Measurements from ENCODE around the gene SCYL1. TPM values are rescaled to one million over a fixed set of nuclear protein-coding genes. Genes with fewer than 3 reads are reported as not detected.

The SCYL1 gene
- 39.1 and 41.8 TPM in 2 replicates for total RNA-seq (2014; rRNA removed; shearing (Covaris generic))

DNA sequence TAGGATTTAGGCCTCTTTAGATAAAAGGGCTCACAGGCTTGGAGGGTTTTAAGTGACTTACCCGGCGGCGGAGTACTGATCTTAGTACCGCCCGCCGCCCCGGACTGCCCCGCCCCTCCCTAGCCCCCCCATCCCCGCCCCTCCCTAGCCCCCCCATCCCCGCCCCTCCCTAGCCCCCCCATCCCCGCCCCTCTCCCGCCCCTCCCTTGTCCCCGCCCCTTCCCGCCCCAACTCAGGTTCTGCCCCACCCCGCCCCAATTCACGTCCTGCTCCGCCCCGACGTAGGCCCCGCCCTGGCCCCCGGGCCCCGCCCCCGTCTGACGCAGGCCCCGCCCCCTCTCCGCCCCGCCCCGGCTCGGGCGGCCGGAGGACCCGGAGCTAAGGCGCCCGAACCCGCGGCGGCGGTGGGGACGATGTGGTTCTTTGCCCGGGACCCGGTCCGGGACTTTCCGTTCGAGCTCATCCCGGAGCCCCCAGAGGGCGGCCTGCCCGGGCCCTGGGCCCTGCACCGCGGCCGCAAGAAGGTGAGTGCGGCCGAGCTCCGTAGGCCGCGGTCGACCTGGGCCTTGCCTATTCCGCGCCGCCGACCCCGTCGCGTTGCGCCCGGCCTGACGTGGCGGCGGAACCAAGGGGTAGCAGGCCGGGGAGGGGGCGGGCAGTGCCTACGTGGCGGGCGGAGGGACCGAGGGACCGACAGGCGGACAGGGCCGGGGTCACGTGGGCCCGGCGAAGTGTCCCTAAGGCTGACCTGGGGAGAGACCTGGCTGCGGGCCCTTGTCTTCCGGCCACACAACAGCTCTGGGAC lies at the start of gene SCYL1:
SCYL1 (plus strand) TSS at position 343 of the 805 bp plus-strand sequence; CDS start at position 414, 71 bp downstream.
- peak within 1 kb of the TSS; percentile 67 for H3K27ac ChIP-seq
- peaks cover 4% of the 10 kb centered on the region; the same call in 1 of the 2 replicates for H3K4me1 ChIP-seq
- no peaks in the 10 kb centered on the region for H3K27me3 ChIP-seq
- H3K9me3 ChIP-seq (replicated peaks): no peaks in the 10 kb centered on the region
- H3K36me3 ChIP-seq: no peaks in the 10 kb centered on the region
- DNase-seq: peak; percentile 67 to 80
- peak within 1 kb of the TSS; percentile 99 for H3K4me3 ChIP-seq

DNA sequence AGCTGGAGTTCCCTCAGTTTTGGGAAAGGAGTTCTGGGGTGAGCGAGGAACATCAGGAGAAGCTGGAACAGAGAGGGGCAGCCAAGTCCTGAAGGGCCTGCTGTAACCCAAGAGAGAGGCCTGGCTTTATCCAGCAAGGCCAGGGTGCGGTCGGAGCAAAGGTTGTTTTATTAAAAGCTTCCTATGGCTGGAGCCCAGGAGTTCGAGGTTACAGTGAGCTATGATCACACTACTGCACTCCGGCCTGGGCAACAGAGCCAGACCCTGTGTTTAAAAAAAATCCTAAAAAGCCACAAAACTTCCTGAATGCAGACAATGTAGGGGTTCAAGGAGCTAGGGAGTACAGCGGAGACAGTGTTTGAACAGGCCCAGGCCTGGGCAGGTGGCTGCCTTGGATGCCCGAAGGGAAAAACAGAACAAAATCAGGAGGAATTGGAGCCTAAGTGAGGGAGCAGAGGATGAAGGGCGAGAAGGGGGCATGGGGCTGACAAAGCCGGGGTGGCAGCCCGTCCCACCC lies 48.2 kb upstream of the SCYL1 start:
- DNase-seq: peak in 1 of 2 experiments; percentile 21
- H3K4me1 ChIP-seq: peaks cover 16% of the 10 kb centered on the region; the same call in 1 of the 2 replicates

DNA sequence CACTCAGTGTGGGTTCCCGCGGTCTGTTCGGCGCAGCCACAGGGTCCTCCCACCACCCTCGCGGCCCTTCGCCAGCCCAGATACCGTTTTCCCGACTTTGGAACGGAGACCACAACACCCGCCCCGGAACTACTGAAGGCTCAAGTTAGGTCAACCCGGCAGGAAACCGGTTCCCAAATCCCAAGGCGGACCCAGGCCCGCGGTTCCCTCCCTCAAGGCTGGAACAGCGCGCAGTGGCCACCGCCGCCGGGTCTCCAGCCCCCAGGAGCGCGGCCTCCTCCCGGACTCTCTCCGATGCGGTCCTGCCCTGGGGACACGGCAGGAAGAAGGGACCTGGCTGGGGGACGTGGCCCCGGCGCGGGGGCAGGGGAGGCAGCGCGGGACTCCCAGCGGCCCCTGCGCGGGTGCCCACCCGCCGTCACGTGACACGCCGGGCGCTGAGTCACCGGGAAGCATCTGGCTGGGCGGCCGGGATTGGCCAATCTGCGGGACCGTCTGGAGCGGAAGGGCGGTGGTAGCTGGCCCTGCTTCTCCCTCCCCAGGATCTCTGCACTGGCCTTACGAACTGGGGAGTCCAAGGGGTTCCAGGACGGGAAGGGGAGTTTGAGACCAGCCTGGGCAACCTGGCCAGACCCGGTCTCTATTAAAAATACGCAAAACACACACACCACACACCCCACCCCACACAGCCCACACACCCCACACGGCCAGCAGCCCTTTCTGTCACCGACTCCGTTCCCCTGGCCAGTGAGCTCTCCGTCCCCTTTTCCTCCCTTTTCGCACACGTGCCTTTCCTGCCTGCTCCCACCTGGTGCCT lies 47.5 kb upstream of the SCYL1 start:
- Histone ChIP-seq H3K4me1 (peaks cover 10% of the 10 kb centered on the region; the same call in 1 of the 2 replicates), H3K36me3 (no peaks in the 10 kb centered on the region), H3K27ac (peak overlapping the region; percentile 92), H3K9me3 (replicated peaks) (no peaks in the 10 kb centered on the region), H3K4me3 (peak overlapping the region; percentile 85), H3K27me3 (no peaks in the 10 kb centered on the region)
- DNase-seq: peak; percentile 92 to 93

More for the DNA sequence above, 48.2 kb upstream of the SCYL1 start:
- no peaks in the 10 kb centered on the region for H3K27me3 ChIP-seq
- H3K36me3 ChIP-seq: no peaks in the 10 kb centered on the region
- H3K27ac ChIP-seq: peak overlapping the region; percentile 92
- no peaks in the 10 kb centered on the region for H3K9me3 ChIP-seq (replicated peaks)
- H3K4me3 ChIP-seq: peak overlapping the region; percentile 85

DNA sequence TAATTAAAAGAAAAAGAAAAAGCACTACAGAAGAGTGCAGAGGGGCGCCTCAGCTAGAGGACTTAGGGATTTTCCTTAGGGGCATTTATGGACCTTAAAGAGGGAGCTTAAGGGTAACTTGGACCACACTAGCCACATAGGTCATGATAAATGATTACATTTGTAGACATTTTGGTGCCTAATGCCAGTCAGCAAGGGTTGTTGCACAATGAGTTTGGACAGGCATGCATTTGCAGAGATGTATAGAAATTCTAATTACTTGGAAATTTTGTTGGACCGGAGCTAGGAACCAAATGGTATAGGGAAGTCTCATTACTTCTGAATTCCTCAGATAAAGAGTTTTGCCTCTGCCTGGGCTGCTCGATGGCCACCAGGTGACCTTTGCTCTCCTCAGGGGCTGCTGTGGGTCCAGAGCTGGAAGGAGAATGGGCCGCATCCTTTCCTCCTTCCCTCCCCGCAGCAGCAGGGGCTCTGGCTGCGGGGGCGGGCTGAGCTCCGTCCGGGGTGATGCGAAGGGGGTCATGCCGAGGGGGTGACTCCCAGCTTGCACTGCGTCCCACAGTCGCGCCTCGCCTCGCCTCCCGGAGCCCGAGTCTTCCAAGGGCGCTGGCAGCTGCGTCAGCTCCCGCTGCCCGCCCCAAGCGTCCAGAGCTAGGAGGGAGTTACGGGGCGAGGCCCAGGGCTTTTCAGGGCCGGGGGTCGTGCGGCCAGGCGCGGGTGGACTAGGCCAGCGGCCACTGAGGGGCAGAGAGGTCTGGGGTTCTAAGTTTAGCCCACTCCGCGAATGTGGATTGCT lies 46.3 kb upstream of the SCYL1 start:
- no peaks in the 10 kb centered on the region for H3K36me3 ChIP-seq
- H3K27ac ChIP-seq: no peak overlapping the region
- H3K9me3 ChIP-seq (replicated peaks): no peaks in the 10 kb centered on the region
- DNase-seq: no peak
- no peak overlapping the region for H3K4me3 ChIP-seq
- H3K4me1 ChIP-seq: peaks cover 8% of the 10 kb centered on the region; the same call in 1 of the 2 replicates
- no peaks in the 10 kb centered on the region for H3K27me3 ChIP-seq

DNA sequence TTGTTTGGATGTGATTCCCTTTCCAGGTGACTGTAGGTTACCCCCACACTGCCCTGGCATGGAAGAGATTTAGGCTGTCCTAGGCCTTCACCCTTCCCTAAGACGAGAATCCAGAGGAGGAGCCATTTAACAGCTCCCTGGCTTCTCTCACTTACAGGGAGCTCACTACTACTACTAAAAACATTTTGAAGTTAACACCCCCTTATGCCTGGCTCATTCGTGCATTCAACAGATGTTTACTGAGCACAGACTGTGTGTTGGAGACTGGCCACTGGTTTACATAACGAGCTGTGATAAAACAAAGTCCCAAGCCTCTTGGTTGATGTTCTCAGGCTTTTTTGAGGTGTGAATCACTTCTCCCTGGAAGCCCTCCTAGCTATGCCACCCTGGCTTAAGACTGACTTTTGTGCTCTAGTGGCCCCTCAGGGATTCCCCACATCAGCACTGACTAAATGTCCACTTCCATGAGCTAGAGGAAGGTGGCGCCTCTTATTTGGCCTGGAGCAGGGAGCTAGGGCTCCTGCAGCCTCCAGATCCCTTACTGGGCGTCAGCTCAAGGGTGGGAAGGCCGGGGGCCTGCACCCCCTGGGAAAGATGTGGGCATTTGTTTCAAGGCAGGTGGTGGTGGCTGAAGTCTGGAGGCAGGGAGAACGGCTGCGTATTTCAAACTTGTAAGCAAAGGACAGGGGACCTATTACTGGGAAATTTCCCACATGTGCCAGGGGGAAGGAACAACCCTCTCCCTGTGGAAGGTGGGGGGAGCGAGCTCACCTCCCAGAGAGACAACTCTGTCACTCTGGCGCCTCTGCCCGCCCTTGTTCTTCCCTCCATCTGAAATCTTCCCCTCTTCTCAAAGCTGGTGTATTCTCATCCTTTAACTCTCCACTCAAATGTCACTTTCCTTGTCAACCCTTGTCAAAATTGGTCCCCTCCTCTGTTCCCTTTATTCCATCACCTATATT lies 45.4 kb upstream of the SCYL1 start:
- Histone ChIP-seq H3K4me1 (peaks cover 8% of the 10 kb centered on the region; the same call in 1 of the 2 replicates), H3K27me3 (no peaks in the 10 kb centered on the region), H3K36me3 (no peaks in the 10 kb centered on the region), H3K27ac (no peak overlapping the region), H3K9me3 (replicated peaks) (no peaks in the 10 kb centered on the region), H3K4me3 (no peak overlapping the region)
- DNase-seq: no peak

DNA sequence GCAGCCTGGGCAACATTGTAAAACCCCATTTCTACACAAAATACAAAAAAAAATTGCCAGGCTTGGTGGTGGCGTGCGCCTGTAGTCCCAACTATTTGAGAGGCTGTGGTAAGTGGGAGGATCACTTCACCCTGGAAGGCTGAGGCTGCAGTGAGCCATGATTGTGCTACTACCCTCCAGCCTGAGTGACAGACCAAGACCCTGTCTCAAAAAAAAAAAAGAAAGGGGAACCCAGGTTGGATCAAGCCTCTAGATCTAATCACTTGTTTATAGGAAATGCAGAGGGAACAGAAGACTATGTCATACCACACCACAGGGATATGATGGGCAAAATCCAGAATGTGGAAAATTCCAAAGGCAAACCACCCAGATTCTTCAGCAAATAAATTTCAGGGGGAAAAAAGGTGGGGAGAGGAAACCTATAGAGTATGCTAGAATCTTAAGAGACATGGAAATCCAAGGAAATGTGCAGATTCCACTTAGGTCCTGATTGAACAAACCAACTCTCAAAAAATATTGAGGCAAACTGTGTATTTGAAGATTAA lies 42.5 kb upstream of the SCYL1 start:
- no peak overlapping the region for H3K27ac ChIP-seq
- H3K36me3 ChIP-seq: no peaks in the 10 kb centered on the region
- no peaks in the 10 kb centered on the region for H3K9me3 ChIP-seq (replicated peaks)
- no peak overlapping the region for H3K4me3 ChIP-seq
- DNase-seq: no peak
- no peaks in the 10 kb centered on the region for H3K27me3 ChIP-seq
- peaks cover 25% of the 10 kb centered on the region for H3K4me1 ChIP-seq

DNA sequence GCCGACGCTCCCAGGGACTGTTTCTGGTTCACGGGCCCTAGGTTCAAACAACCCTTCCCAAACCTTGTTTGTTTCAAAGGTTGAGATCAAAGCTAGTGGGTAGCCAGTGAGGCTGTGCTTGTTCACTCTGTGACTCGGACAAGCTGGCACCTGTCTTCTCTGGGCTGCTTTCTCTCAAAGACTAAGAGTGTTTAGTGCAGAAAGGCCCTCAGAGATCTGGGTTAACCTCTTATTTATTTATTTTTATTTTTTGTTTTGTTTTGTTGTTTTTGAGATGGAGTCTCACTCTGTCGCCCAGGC lies 39.0 kb upstream of the SCYL1 start:
- Histone ChIP-seq H3K4me1 (peaks cover 51% of the 10 kb centered on the region), H3K27ac (no peak overlapping the region)
- DNase-seq: peak in 1 of 2 experiments; percentile 28

DNA sequence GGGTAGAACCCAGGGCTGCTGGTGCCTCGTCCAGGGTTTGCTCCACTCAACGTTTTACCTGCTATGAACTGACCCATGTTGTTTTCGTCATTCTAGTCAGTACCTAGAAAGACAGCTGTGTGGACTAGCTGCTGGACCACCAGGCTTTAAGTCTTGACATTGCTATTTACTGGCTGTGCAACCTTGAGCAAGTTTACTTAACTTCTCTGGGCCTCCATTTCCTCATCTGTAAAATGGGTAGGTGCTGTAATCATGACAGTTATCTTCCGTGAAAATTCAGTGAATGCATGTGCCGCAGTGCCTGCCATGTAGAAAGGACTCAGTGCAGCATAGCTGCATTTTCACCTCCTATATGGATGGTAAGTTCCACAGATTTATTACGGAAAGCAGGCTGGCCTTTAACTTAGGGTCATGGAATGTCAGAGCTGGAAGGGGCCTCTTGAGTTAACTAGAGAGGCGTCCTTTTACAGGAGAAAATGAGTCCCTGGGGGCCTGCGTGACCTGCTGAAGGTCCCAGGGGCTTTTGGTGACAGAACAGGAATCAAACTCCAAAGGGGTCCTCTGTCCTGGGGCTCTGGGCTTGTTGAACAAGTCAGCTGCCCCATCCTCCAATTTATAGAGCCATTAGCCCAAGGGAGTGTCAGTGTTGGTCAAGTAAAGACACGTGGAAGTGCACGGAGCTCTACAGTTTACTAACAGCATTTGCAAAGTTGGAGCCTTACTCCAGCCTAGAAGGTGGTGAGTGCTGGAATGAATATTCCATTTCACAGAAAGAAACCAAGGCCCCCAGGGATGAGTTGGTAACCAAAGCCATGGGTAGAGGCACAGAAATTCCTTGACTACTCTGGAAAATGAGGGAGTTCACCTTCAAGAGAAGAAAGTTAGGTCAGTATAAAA lies 38.1 kb upstream of the SCYL1 start:
- Histone ChIP-seq H3K4me3 (no peak overlapping the region), H3K4me1 (peaks cover 56% of the 10 kb centered on the region), H3K36me3 (no peaks in the 10 kb centered on the region), H3K27ac (peak overlapping the region; percentile 3; the same call in 1 of the 2 replicates), H3K9me3 (replicated peaks) (no peaks in the 10 kb centered on the region), H3K27me3 (no peaks in the 10 kb centered on the region)
- DNase-seq: peak in 1 of 2 experiments; percentile 16

More for the DNA sequence above, 39.0 kb upstream of the SCYL1 start:
- Histone ChIP-seq H3K27me3 (no peaks in the 10 kb centered on the region), H3K36me3 (no peaks in the 10 kb centered on the region), H3K9me3 (replicated peaks) (no peaks in the 10 kb centered on the region), H3K4me3 (no peak overlapping the region)

DNA sequence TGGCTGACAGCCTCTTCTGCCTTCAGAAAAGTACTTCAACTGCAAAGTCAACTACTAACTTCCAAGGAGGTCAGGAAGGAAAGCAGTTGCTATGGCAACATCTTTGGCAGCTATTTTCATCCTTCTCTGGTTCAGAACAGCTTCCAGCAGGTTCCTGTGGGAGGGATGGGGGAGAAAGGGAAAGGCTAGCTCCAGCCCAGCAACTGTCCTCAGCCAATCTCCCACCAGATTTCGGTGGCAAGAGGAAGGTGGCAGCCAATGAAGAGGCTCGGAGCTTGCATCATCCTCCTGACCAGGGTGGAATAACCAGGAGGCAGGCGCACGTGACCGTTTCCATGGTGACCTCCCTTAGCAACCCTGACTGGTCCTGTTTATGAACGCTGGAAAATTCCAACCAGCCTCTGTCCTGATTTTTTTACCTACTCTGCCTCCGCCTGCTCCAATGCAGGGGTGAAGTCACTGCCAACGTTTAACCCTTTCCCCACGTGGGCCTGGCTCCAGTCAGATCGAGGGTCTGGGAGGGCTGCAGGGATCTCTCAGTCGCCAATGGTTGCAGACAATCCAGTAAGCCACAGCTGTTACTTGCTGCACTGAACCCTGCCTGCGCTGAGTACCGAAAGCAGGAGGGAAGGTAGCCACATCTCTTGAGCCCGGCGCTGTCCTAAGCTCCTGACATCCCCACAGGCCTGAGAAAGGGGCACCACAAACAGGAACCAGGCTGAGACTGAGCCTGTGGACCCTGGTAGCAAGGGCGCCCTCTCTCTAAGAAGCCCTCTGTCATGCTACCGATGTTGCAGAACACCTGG lies 37.2 kb upstream of the SCYL1 start:
- DNase-seq: peak; percentile 97
- Histone ChIP-seq H3K4me1 (peaks cover 65% of the 10 kb centered on the region), H3K27ac (peak overlapping the region; percentile 90), H3K9me3 (replicated peaks) (no peaks in the 10 kb centered on the region), H3K27me3 (no peaks in the 10 kb centered on the region), H3K36me3 (no peaks in the 10 kb centered on the region), H3K4me3 (peak overlapping the region; percentile 32)

DNA sequence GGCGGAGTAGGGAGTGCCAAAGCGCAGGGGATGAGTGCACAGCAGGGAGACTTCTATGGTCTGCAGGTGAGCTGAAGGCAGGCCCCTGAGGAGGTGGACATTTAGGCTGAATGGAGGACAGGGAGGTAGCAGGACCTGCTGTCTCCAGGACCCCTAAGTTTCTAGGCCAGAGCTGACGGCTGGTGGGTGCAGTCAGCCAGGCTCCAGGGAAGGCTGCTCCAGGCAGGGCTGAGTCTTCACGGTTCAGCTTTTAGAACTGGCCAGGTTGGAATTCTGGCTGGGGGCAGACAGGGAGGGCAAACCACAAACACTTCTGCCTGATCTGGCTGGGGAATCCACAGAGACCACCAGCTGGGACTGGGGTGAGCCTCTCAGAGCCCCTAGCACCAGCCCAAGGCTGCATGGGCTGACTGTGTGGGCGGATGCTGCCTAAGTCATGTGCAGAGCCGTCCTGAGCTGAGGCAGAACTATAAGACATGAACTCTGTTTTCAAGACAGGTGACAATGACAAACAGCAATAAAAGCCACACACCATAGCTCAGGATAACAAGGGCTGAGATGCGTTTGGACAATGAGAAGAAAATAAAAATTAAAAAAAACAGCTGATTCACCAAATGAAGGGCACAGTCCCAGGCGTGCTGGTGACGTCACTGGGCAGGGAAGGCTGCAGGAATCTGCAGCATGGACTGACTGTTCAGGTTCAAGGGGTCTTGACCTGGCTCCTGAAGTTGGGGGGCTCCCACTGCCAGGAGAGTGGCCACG lies 36.4 kb upstream of the SCYL1 start:
- H3K27me3 ChIP-seq: no peaks in the 10 kb centered on the region
- H3K36me3 ChIP-seq: no peaks in the 10 kb centered on the region
- peaks cover 71% of the 10 kb centered on the region for H3K4me1 ChIP-seq
- DNase-seq: peak; percentile 63 to 69
- peak overlapping the region; percentile 32 for H3K4me3 ChIP-seq
- no peaks in the 10 kb centered on the region for H3K9me3 ChIP-seq (replicated peaks)
- H3K27ac ChIP-seq: peak overlapping the region; percentile 90

DNA sequence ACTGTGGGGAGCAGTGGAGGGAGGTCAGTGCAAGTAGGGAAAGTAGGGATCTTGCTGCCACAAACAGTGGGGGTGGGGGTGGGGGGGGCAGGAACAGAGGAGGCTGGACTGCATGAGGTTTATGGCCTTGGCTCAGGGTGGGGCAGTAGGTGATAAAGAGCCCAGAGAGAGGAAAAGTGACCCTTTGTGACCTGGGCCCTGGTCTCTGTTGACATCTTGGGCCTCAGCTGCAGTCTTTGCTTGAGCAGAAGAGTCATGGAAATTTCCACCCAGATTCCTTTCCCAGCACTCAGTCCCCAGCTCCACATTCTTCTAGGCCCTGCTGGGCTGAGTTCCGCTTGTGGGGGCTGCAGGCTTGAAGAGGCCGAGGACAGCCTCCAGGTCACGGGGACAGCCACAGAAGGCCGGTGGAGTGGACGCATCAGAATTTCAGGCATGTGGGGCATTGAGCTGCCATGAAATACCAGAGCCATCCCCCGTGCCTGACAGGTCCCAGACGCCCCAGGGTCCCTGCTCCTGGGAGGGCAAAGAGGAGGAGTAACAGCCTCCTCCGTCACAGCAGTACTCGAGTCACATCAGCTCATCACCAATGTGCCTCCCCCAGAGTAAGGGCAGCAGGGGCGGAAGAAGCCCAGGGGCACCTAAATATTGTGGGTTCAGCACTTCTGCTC lies 35.7 kb upstream of the SCYL1 start:
- Histone ChIP-seq H3K27me3 (no peaks in the 10 kb centered on the region), H3K9me3 (replicated peaks) (no peaks in the 10 kb centered on the region), H3K4me1 (peaks cover 71% of the 10 kb centered on the region), H3K27ac (peak overlapping the region; percentile 90), H3K4me3 (no peak overlapping the region), H3K36me3 (no peaks in the 10 kb centered on the region)
- DNase-seq: no peak

Data from SJCRH30 (cell line).